Neural cell (in vitro differentiated cells): ENCODE data around the gene ZFAND2A. TPM values are rescaled to one million over a fixed set of nuclear protein-coding genes. Genes with fewer than 3 reads are reported as not detected.

Source experiments
- H2AFZ ChIP-seq: fragments of 200-600, 300-800 bp; sonication (generic), shearing (Covaris generic); 2 replicates; pipeline ENCODE4 v1.6.0; 2014; ENCODE audit warnings: low read depth, mild to moderate bottlenecking, antibody characterized with exemption, low read length, moderate library complexity
- H3F3A ChIP-seq: fragments of 200-600 bp; shearing (Covaris generic); 2 replicates; pipeline ENCODE4 v1.6.1; 2016; ENCODE audit warnings: mild to moderate bottlenecking, moderate library complexity, mixed read lengths, antibody characterized with exemption, low read length; ENCODE audit not compliant: insufficient read depth, poor library complexity, severe bottlenecking
- H3K27ac ChIP-seq: fragments of 200-600, 300-800 bp; sonication (generic), shearing (Covaris generic); 2 replicates; pipeline ENCODE4 v1.5.1; 2014; ENCODE audit warnings: mild to moderate bottlenecking, low read length, moderate library complexity
- H3K27me3 ChIP-seq: fragments of 300-800, 200-600 bp; sonication (generic), shearing (Covaris generic); 2 replicates; pipeline ENCODE4 v1.6.0; 2014; ENCODE audit warnings: mild to moderate bottlenecking, low read depth, low read length, moderate library complexity; ENCODE audit not compliant: insufficient read depth
- H3K36me3 ChIP-seq: fragments of 300-800, 200-600 bp; sonication (generic), shearing (Covaris generic); 2 replicates; pipeline ENCODE4 v1.5.1; 2014; ENCODE audit warnings: mild to moderate bottlenecking, antibody characterized with exemption, low read length, moderate library complexity; ENCODE audit not compliant: insufficient read depth
- H3K4me2 ChIP-seq: fragments of 300-800, 200-600 bp; sonication (generic), shearing (Covaris generic); 2 replicates; pipeline ENCODE4 v1.6.0; 2014; ENCODE audit warnings: mild to moderate bottlenecking, low read length
- H3K4me3 ChIP-seq: fragments of 300-800, 200-600 bp; sonication (generic), shearing (Covaris generic); 2 replicates; pipeline ENCODE4 v1.5.1; 2014; ENCODE audit warnings: mild to moderate bottlenecking, low read length, moderate library complexity
- H3K79me2 ChIP-seq: fragments of 200-600 bp; shearing (Covaris generic); replicated peaks from 2 replicates; pipeline ENCODE4 v1.6.0; 2014; ENCODE audit warnings: mild to moderate bottlenecking, low read length, moderate library complexity; ENCODE audit not compliant: insufficient read depth
- H3K9ac ChIP-seq: fragments of 300-800, 200-600 bp; sonication (generic), shearing (Covaris generic); 2 replicates; pipeline ENCODE4 v1.6.1; 2016; ENCODE audit warnings: mild to moderate bottlenecking, low read length, mixed read lengths
- H3K9me2 ChIP-seq: fragments of 200-600 bp; shearing (Covaris generic); 2 replicates; pipeline ENCODE4 v1.6.1; 2016; ENCODE audit warnings: mild to moderate bottlenecking, low read length, mixed read lengths; ENCODE audit not compliant: insufficient read depth
- H3K9me3 ChIP-seq: fragments of 200-600, 300-800 bp; sonication (generic), shearing (Covaris generic); 2 replicates; pipeline ENCODE4 v1.6.1; 2016; ENCODE audit warnings: mild to moderate bottlenecking, mixed run types, low read length, moderate library complexity, mixed read lengths
- H4K20me1 ChIP-seq: fragments of 200-600 bp; shearing (Covaris generic); 2 replicates; pipeline ENCODE4 v1.6.1; 2016; ENCODE audit warnings: mild to moderate bottlenecking, mixed run types; ENCODE audit not compliant: insufficient read depth
- CTCF ChIP-seq: fragments of 450-650 bp; IDR thresholded peaks from 2 replicates; pipeline ENCODE4 v1.5.1; 2014; ENCODE audit warnings: antibody characterized with exemption, mild to moderate bottlenecking, moderate library complexity; ENCODE audit not compliant: poor library complexity, severe bottlenecking
- EP300 ChIP-seq: fragments of 450-650 bp; conservative IDR thresholded peaks from 2 replicates; pipeline ENCODE4 v1.6.1; 2014; ENCODE audit warnings: antibody characterized with exemption, mild to moderate bottlenecking, moderate library complexity; ENCODE audit not compliant: poor library complexity, severe bottlenecking
- EZH2 ChIP-seq: fragments of 200-600, 300-800 bp; shearing (Covaris generic), sonication (generic); IDR thresholded peaks from 2 replicates; pipeline ENCODE4 v1.6.1; 2014; ENCODE audit warnings: antibody characterized with exemption, low read length, borderline replicate concordance, mild to moderate bottlenecking; ENCODE audit not compliant: insufficient read depth, poor library complexity, severe bottlenecking
- MXI1 ChIP-seq: fragments of 450-650 bp; conservative IDR thresholded peaks from 2 replicates; pipeline ENCODE4 v1.6.1; 2014; ENCODE audit warnings: antibody characterized with exemption, mild to moderate bottlenecking; ENCODE audit not compliant: poor library complexity, severe bottlenecking
- POLR2AphosphoS5 ChIP-seq: IDR thresholded peaks from 2 replicates; pipeline ENCODE4 v1.6.1; 2012
- RAD21 ChIP-seq: fragments of 450-650 bp; conservative IDR thresholded peaks from 2 replicates; pipeline ENCODE4 v1.6.1; 2014; ENCODE audit warnings: antibody characterized with exemption, mild to moderate bottlenecking, moderate library complexity
- SMC3 ChIP-seq: fragments of 450-650 bp; conservative IDR thresholded peaks from 2 replicates; pipeline ENCODE4 v1.6.1; 2014; ENCODE audit warnings: antibody characterized with exemption, mild to moderate bottlenecking, moderate library complexity; ENCODE audit not compliant: poor library complexity
- TAF1 ChIP-seq: IDR thresholded peaks from 2 replicates; pipeline ENCODE4 v1.6.1; 2012; ENCODE audit warnings: low read depth
- polyA plus RNA-seq: library from polyadenylated mRNA; depleted of rRNA; stranded (reverse); fragments of >200 nt; gene quantifications from 2 replicates; pipeline ENCODE4 v1.2.3, GENCODE V29; 2014
- TF ChIP-seq, protein P1 (sequence below): IDR thresholded peaks from 2 replicates; pipeline ENCODE4 v1.6.1; 2012; ENCODE audit warnings: borderline replicate concordance

ZFAND2A gene
- polyA plus RNA-seq, 1 donor from 2014 or later: 69.9 TPM

GRCh38 chr7:1168422-1168821 lies 8.4 kb upstream of the ZFAND2A start:
- Histone ChIP-seq H3K27ac (no peak overlapping the region), H3K9me3 (no peaks in the 10 kb centered on the region), H2AFZ (no peak overlapping the region)

DNA sequence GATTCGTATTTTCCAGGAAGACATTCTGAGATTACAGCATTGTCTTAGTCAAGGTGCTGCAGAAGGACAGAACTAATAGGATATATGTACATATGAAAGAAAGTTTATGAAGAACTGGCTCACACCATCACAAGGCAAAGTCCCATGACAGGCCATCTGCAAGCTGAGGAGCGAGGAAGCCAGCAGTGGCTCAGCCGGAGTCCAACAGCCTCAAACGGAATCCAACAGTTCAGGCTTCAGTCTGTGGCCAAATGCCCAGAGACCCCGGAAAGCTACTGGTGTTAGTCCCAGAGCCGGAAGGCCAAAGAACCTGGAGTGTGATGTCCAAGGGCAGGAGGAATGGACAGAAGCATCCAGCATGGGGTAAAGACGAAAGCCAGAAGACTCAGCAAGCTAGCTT lies 4.4 kb upstream of the ZFAND2A start:
- Histone ChIP-seq H4K20me1 (no peaks in the 10 kb centered on the region), H3K4me3 (no peak overlapping the region), H3K36me3 (no peaks in the 10 kb centered on the region), H3K9me3 (no peaks in the 10 kb centered on the region), H2AFZ (no peak overlapping the region), H3K27ac (no peak overlapping the region), H3K9me2 (no peaks in the 10 kb centered on the region), H3K9ac (no peak overlapping the region), H3K4me2 (no peak overlapping the region), H3F3A (no peaks in the 10 kb centered on the region), H3K79me2 (peaks cover 8% of the 10 kb centered on the region), H3K27me3 (no peaks in the 10 kb centered on the region)
- TF ChIP-seq RAD21 (no peak), TAF1 (no peak), EP300 (no peak), EZH2 (no peak), SMC3 (no peak), CTCF (no peak), POLR2AphosphoS5 (no peak), MXI1 (no peak)
- TF ChIP-seq, protein P1, sequence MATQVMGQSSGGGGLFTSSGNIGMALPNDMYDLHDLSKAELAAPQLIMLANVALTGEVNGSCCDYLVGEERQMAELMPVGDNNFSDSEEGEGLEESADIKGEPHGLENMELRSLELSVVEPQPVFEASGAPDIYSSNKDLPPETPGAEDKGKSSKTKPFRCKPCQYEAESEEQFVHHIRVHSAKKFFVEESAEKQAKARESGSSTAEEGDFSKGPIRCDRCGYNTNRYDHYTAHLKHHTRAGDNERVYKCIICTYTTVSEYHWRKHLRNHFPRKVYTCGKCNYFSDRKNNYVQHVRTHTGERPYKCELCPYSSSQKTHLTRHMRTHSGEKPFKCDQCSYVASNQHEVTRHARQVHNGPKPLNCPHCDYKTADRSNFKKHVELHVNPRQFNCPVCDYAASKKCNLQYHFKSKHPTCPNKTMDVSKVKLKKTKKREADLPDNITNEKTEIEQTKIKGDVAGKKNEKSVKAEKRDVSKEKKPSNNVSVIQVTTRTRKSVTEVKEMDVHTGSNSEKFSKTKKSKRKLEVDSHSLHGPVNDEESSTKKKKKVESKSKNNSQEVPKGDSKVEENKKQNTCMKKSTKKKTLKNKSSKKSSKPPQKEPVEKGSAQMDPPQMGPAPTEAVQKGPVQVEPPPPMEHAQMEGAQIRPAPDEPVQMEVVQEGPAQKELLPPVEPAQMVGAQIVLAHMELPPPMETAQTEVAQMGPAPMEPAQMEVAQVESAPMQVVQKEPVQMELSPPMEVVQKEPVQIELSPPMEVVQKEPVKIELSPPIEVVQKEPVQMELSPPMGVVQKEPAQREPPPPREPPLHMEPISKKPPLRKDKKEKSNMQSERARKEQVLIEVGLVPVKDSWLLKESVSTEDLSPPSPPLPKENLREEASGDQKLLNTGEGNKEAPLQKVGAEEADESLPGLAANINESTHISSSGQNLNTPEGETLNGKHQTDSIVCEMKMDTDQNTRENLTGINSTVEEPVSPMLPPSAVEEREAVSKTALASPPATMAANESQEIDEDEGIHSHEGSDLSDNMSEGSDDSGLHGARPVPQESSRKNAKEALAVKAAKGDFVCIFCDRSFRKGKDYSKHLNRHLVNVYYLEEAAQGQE: no peak

More at GRCh38 chr7:1168422-1168821, 8.4 kb upstream of the ZFAND2A start:
- no peak overlapping the region for H3K4me2 ChIP-seq
- H3K9me2 ChIP-seq: no peaks in the 10 kb centered on the region
- H3K79me2 ChIP-seq: no peaks in the 10 kb centered on the region
- H3K9ac ChIP-seq: no peak overlapping the region
- H4K20me1 ChIP-seq: no peaks in the 10 kb centered on the region
- no peak for TF ChIP-seq TAF1
- no peak for TF ChIP-seq SMC3
- TF ChIP-seq, protein P1: no peak
- no peak for TF ChIP-seq MXI1
- TF ChIP-seq CTCF: no peak
- TF ChIP-seq POLR2AphosphoS5: no peak
- TF ChIP-seq RAD21: no peak
- TF ChIP-seq EZH2: no peak
- no peak for TF ChIP-seq EP300
- no peaks in the 10 kb centered on the region for H3K27me3 ChIP-seq
- H3F3A ChIP-seq: no peaks in the 10 kb centered on the region
- no peaks in the 10 kb centered on the region for H3K36me3 ChIP-seq
- H3K4me3 ChIP-seq: no peak overlapping the region
